GM12878 (cell line): ENCODE measurements around the gene TK1. TPM values are rescaled to one million over a fixed set of nuclear protein-coding genes. Genes with fewer than 3 reads are reported as not detected.

Experiments
- ATAC-seq: fragments of 200-7000 bp; cut with Tn5 transposase; 3 replicates; pipeline ENCODE4 v1.9.1; 2020; ENCODE audit warnings: mild to moderate bottlenecking, moderate library complexity
- BruUV-seq: library from RNA; stranded (reverse); fragments of 400-500 nt; replicated peaks from 2 replicates; lab custom pipeline; 2021; lab: Mats Ljungman, UMichigan
- CTCF ChIA-PET: fragments of 300-600 bp; sonication (Branson Sonifier 250); formaldehyde crosslinking; extraction: SDS; loops from one replicate; lab custom pipeline; 2021; ENCODE audit warnings: inconsistent platforms; lab: Yijun Ruan, JAX
- POLR2A ChIA-PET: fragments of 350-600 bp; formaldehyde crosslinking; extraction: SDS; loops from one replicate; lab custom pipeline; 2021; ENCODE audit warnings: inconsistent platforms; lab: Charles Lee
- RAD21 ChIA-PET: fragments of 300-600 bp; sonication (Branson Sonifier 250); formaldehyde crosslinking; loops from one replicate; lab custom pipeline; 2023; ENCODE audit warnings: antibody characterized with exemption; ENCODE audit not compliant: unreplicated experiment; lab: Charles Lee
- SMC1A ChIA-PET: fragments of 300-600 bp; sonication (Branson Sonifier 250); formaldehyde crosslinking; loops from one replicate; lab custom pipeline; 2023; ENCODE audit not compliant: unreplicated experiment, uncharacterized antibody; lab: Charles Lee
- DNase-seq: peaks from one replicate; pipeline ENCODE4 v3.0.0-alpha.2; 2011; ENCODE audit warnings: low read depth, low spot score
- FAIRE-seq: peaks from 3 replicates; lab custom pipeline; 2011; peaks lifted over from hg19 to GRCh38; lab: Jason Lieb, UNC
- H2AFZ ChIP-seq: 2 replicates; pipeline ENCODE4 v1.6.0; 2011; ENCODE audit warnings: low read depth, low read length, control low read depth; ENCODE audit not compliant: control insufficient read depth
- H3K27ac ChIP-seq: 2 replicates; pipeline ENCODE4 v1.5.1; 2011; ENCODE audit warnings: control low read depth; ENCODE audit not compliant: control insufficient read depth, insufficient read depth
- H3K27me3 ChIP-seq, 2 experiments: replicated peaks in 1 of 2; 2 replicates each; pipeline versions ENCODE4 v1.6.0 to v1.6.1; 2011; ENCODE audit warnings: low read length in 1 of 2; ENCODE audit not compliant: control insufficient read depth in 2 of 2, insufficient read depth in 2 of 2
- H3K36me3 ChIP-seq, 2 experiments: 2 replicates each; pipeline ENCODE4 v1.5.1; 2011; ENCODE audit warnings: low read length in 1 of 2; ENCODE audit not compliant: control insufficient read depth in 2 of 2, insufficient read depth in 2 of 2
- H3K4me1 ChIP-seq: 2 replicates; pipeline ENCODE4 v1.6.1; 2011; ENCODE audit warnings: mild to moderate bottlenecking, low read length, moderate library complexity, mixed read lengths; ENCODE audit not compliant: control insufficient read depth, insufficient read depth
- H3K4me2 ChIP-seq: 2 replicates; pipeline ENCODE4 v1.6.0; 2011; ENCODE audit warnings: control low read depth; ENCODE audit not compliant: control insufficient read depth, insufficient read depth
- H3K4me3 ChIP-seq: fragments of 200-600 bp; sonication (generic); 2 replicates; pipeline ENCODE4 v1.5.1; 2016
- H3K79me2 ChIP-seq: 2 replicates; pipeline ENCODE4 v1.6.0; 2011; ENCODE audit warnings: low read length; ENCODE audit not compliant: control insufficient read depth, insufficient read depth
- H3K9ac ChIP-seq: 2 replicates; pipeline ENCODE4 v1.8.0; 2011; ENCODE audit warnings: low read length, control low read depth, mixed read lengths; ENCODE audit not compliant: control insufficient read depth, insufficient read depth
- H3K9me3 ChIP-seq: replicated peaks from 3 replicates; pipeline ENCODE4 v1.5.1; 2011; ENCODE audit warnings: mild to moderate bottlenecking, low read length; ENCODE audit not compliant: control insufficient read depth, insufficient read depth
- H4K20me1 ChIP-seq: 2 replicates; pipeline ENCODE4 v1.6.0; 2011; ENCODE audit not compliant: control insufficient read depth, insufficient read depth
- BCL3 ChIP-seq: IDR thresholded peaks from 2 replicates; pipeline ENCODE4 v1.6.1; 2011; ENCODE audit warnings: borderline replicate concordance, low read depth, mild to moderate bottlenecking, moderate library complexity, low read length; ENCODE audit not compliant: insufficient read depth, poor library complexity, severe bottlenecking
- CEBPZ ChIP-seq: fragments of 150-350 bp; IDR thresholded peaks from 2 replicates; pipeline ENCODE4 v1.6.1; 2016; ENCODE audit warnings: low read depth, low read length
- CREM ChIP-seq: IDR thresholded peaks from 2 replicates; pipeline ENCODE4 v1.6.1; 2014; ENCODE audit warnings: antibody characterized with exemption, low read depth
- FOXK2 ChIP-seq: fragments of 450-650 bp; IDR thresholded peaks from 2 replicates; pipeline ENCODE4 v1.6.1; 2017; ENCODE audit warnings: mild to moderate bottlenecking, moderate library complexity
- MXI1 ChIP-seq: fragments of 150-350 bp; IDR thresholded peaks from 2 replicates; pipeline ENCODE4 v1.6.1; 2011; ENCODE audit warnings: low read depth, mild to moderate bottlenecking, inconsistent platforms, low read length, improper control_type of control experiment
- NFYB ChIP-seq: IDR thresholded peaks from 2 replicates; pipeline ENCODE4 v1.6.1; 2011; ENCODE audit warnings: low read depth, mild to moderate bottlenecking, low read length, improper control_type of control experiment, moderate library complexity; ENCODE audit not compliant: insufficient read depth
- POLR2A ChIP-seq: IDR thresholded peaks from 2 replicates; pipeline ENCODE4 v1.6.1; 2011; ENCODE audit warnings: low read depth, mild to moderate bottlenecking, low read length
- POLR2AphosphoS5 ChIP-seq: IDR thresholded peaks from 2 replicates; pipeline ENCODE4 v1.6.1; 2011; ENCODE audit warnings: mild to moderate bottlenecking, low read length, inconsistent platforms
- SPI1 ChIP-seq: IDR thresholded peaks from 2 replicates; pipeline ENCODE4 v1.6.1; 2011; ENCODE audit warnings: low read depth, mild to moderate bottlenecking, low read length, moderate library complexity, borderline replicate concordance; ENCODE audit not compliant: insufficient read depth
- WGBS: methylation state at CpG from one replicate; pipeline ENCODE4 v1.1.6; 2016; ENCODE audit warnings: low lambda C conversion rate; ENCODE audit not compliant: insufficient replicate concordance, insufficient coverage; ENCODE audit errors: missing lambda C conversion rate; 5-methylcytosine and 5-hydroxymethylcytosine counted together
- in situ Hi-C: fragments of 300-500 bp; cut with MboI; formaldehyde crosslinking; loops from 9 replicates; pipeline ENCODE4 v1.14.3; 2018; ENCODE audit warnings: mixed read lengths
- intact Hi-C: fragments of 100-400 bp; cut with micrococcal nuclease; formaldehyde crosslinking; loops from one replicate; pipeline ENCODE4 v1.14.2; 2022; ENCODE audit not compliant: unreplicated experiment
- polyA plus RNA-seq, 11 experiments: library from polyadenylated mRNA; depleted of rRNA in 4 of 11; unstranded in 6 of 11; stranded (reverse) in 5 of 11; fragments of >200 nt; fragmentation: Nextera tagmentation in 4 of 11; fragmentation: Illumina TruSeq in 1 of 11; extraction: Ambion mirVana in 4 of 11; extraction: Trizol in 1 of 11; gene quantifications; 1 replicate in 1 of 11; 2 replicates in 10 of 11; pipeline versions ENCODE4 v1.2.1 to v1.2.3, GENCODE V29; 2011 to 2016; ENCODE audit warnings: inconsistent platforms in 2 of 11, missing spikeins in 2 of 11, low read depth in 1 of 11
- total RNA-seq, 4 experiments: library from RNA; depleted of rRNA in 3 of 4; stranded (reverse); fragments of >200 nt in 3 of 4; fragmentation: Illumina TruSeq in 1 of 4; extraction: Trizol in 1 of 4; gene quantifications; 2 replicates each; pipeline versions ENCODE4 v1.2.1 to v1.2.3, GENCODE V29; 2013 to 2021
- TF ChIP-seq, protein P1 (sequence below): fragments of 450-650 bp; IDR thresholded peaks from 2 replicates; pipeline ENCODE4 v1.6.1; 2017; ENCODE audit warnings: mild to moderate bottlenecking, low read depth, inconsistent platforms; ENCODE audit not compliant: poor library complexity, severe bottlenecking

TK1 gene
- total and polyA plus RNA-seq, 10 of the 15 experiments (the other 5 are each of a cell fraction or from before 2014, with no cell fraction given), result 4.6 to 175 (median 77.9) TPM

DNA sequence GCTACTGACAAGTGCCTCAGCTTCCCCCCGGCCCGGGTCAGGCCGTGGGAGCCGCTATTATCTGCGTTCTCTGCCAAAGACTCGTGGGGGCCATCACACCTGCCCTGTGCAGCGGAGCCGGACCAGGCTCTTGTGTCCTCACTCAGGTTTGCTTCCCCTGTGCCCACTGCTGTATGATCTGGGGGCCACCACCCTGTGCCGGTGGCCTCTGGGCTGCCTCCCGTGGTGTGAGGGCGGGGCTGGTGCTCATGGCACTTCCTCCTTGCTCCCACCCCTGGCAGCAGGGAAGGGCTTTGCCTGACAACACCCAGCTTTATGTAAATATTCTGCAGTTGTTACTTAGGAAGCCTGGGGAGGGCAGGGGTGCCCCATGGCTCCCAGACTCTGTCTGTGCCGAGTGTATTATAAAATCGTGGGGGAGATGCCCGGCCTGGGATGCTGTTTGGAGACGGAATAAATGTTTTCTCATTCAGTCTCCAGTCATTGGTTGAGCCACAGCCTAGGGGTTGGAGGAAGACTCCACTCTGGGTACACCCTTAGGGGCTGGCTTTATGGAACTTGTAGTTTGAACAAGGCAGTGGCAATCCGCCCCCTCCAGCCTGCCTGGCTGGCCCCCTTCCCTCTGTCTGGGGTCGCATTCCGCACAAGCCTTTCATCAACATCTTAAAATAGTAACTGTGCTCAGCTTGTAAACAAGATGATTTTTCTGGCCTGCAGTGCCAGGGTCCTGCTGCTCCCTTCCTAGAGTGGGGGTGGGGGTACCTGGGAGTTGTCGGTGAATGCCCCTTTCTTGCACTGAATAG lies 14.4 kb downstream of the TK1 start:
- H3K36me3 ChIP-seq, result peaks cover 0 to 26% of the 10 kb centered on the region in 2 experiments; a peak in 3 of 4 replicates
- no peaks in the 10 kb centered on the region; the same call in 1 of the 2 replicates for H4K20me1 ChIP-seq
- no peaks in the 10 kb centered on the region for H3K27me3 ChIP-seq
- intact Hi-C loops, result loop anchor here (1.0 to 2.0 kb wide), 2 partner anchors 32 to 38 kb away; no protein-coding TSS in a partner anchor
- peak overlapping the region; percentile 96 for H3K4me2 ChIP-seq
- peak overlapping the region; percentile 86 for H3K27ac ChIP-seq
- ATAC-seq (peak; percentile 23), DNase-seq (no peak), FAIRE-seq (no peak)
- H3K79me2 ChIP-seq, result peaks cover 59% of the 10 kb centered on the region
- CTCF ChIA-PET, result interaction anchor here (1.0 to 9.0 kb wide), 8 partner anchors 9 to 87 kb away, joined by 3 to 132 read pairs (median 14); partner anchors contain the start of genes TMC6 and TMC8
- no TSS peak for BruUV-seq
- H3K4me1 ChIP-seq, result peaks cover 64% of the 10 kb centered on the region
- POLR2A ChIA-PET, result interaction anchor here (0.6 to 8.7 kb wide), 15 partner anchors 10 to 58 kb away, joined by 3 to 85 read pairs (median 6); partner anchors contain the start of genes TMC6 and TMC8
- SMC1A ChIA-PET, result interaction anchor here (0.7 to 7.4 kb wide), 11 partner anchors 9 to 153 kb away, joined by 3 to 51 read pairs (median 5); partner anchors contain the start of genes C17orf99 and TMC8
- peak overlapping the region; percentile 70 for H3K4me3 ChIP-seq
- RAD21 ChIA-PET, result interaction anchor here (1.0 to 8.6 kb wide), 11 partner anchors 8 to 79 kb away, joined by 3 to 83 read pairs (median 4); partner anchors contain the start of genes TMC6 and TMC8
- H3K9ac ChIP-seq, result peak overlapping the region; percentile 54
- in situ Hi-C loops, result loop anchor here (25.0 kb wide), 1 partner anchor 1910 kb away; the partner anchor contains the start of gene UBALD2
- H2AFZ ChIP-seq, result no peak overlapping the region
- H3K9me3 ChIP-seq, result no peaks in the 10 kb centered on the region
- WGBS, result 12% methylated on average over 19 of the region's 19 CpGs
- peak; percentile 60 for TF ChIP-seq POLR2A
- TF ChIP-seq MXI1, result peak; percentile 55
- no peak for TF ChIP-seq FOXK2
- TF ChIP-seq CREM, result no peak
- TF ChIP-seq SPI1, result peak; percentile 25; the same call in 1 of the 2 replicates
- peak; percentile 10 for TF ChIP-seq BCL3
- TF ChIP-seq, protein P1, sequence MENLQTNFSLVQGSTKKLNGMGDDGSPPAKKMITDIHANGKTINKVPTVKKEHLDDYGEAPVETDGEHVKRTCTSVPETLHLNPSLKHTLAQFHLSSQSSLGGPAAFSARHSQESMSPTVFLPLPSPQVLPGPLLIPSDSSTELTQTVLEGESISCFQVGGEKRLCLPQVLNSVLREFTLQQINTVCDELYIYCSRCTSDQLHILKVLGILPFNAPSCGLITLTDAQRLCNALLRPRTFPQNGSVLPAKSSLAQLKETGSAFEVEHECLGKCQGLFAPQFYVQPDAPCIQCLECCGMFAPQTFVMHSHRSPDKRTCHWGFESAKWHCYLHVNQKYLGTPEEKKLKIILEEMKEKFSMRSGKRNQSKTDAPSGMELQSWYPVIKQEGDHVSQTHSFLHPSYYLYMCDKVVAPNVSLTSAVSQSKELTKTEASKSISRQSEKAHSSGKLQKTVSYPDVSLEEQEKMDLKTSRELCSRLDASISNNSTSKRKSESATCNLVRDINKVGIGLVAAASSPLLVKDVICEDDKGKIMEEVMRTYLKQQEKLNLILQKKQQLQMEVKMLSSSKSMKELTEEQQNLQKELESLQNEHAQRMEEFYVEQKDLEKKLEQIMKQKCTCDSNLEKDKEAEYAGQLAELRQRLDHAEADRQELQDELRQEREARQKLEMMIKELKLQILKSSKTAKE, result peak; percentile 7
- no peak for TF ChIP-seq CEBPZ
- peak; percentile 3; the same call in 1 of the 2 replicates for TF ChIP-seq POLR2AphosphoS5
- peak; percentile 36; the same call in 1 of the 2 replicates for TF ChIP-seq NFYB
